Large intestine (tissue), 3 donors: ENCODE data around the gene CD4. TPM values are rescaled to one million over a fixed set of nuclear protein-coding genes. Genes with fewer than 3 reads are reported as not detected.

ENCODE experiments used
- DNase-seq, 2 donors: peaks; one replicate each; pipeline versions ENCODE4 v3.0.0 to v3.0.0-alpha.2; 2013
- H3K27ac ChIP-seq: one replicate; pipeline ENCODE4 v1.5.1; 2013; ENCODE audit warnings: low read length
- H3K27me3 ChIP-seq: 2 replicates; pipeline ENCODE4 v1.6.1; 2013; ENCODE audit warnings: low read length; ENCODE audit not compliant: control insufficient read depth, insufficient read depth
- H3K36me3 ChIP-seq: 2 replicates; pipeline ENCODE4 v1.6.1; 2013; ENCODE audit warnings: low read length; ENCODE audit not compliant: control insufficient read depth, insufficient read depth
- H3K4me1 ChIP-seq: one replicate; pipeline ENCODE4 v1.6.1; 2013; ENCODE audit warnings: low read length; ENCODE audit not compliant: control insufficient read depth, insufficient read depth
- H3K4me3 ChIP-seq: one replicate; pipeline ENCODE4 v1.5.1; 2013; ENCODE audit warnings: low read length
- H3K9me3 ChIP-seq: one replicate; pipeline ENCODE4 v1.6.1; 2013; ENCODE audit warnings: mild to moderate bottlenecking, low read depth, low read length, moderate library complexity; ENCODE audit not compliant: control insufficient read depth
- WGBS: methylation state at CpG from one replicate; pipeline ENCODE4 v1.1.5; 2013; ENCODE audit warnings: low lambda C conversion rate; ENCODE audit not compliant: insufficient coverage; 5-methylcytosine and 5-hydroxymethylcytosine counted together
- polyA plus RNA-seq: library from polyadenylated mRNA; unstranded; fragments of 120-200 nt; gene quantifications from one replicate; pipeline ENCODE4 v1.2.1, GENCODE V29; 2013

Gene CD4
- polyA plus RNA-seq, 1 donor, result 17.4 TPM

GRCh38 chr12:6771091-6771495 lies 18.2 kb upstream of the CD4 start:
- H3K27me3 ChIP-seq, result peaks cover 10% of the 10 kb centered on the region
- H3K4me1 ChIP-seq, result peaks cover 33% of the 10 kb centered on the region
- WGBS, result no CpG with 5 or more reads among the region's 4 CpGs
- no peak for DNase-seq
- H3K36me3 ChIP-seq, result peaks cover 26% of the 10 kb centered on the region
- H3K27ac ChIP-seq, result no peak overlapping the region
- H3K4me3 ChIP-seq, result no peak overlapping the region
- no peaks in the 10 kb centered on the region for H3K9me3 ChIP-seq

DNA sequence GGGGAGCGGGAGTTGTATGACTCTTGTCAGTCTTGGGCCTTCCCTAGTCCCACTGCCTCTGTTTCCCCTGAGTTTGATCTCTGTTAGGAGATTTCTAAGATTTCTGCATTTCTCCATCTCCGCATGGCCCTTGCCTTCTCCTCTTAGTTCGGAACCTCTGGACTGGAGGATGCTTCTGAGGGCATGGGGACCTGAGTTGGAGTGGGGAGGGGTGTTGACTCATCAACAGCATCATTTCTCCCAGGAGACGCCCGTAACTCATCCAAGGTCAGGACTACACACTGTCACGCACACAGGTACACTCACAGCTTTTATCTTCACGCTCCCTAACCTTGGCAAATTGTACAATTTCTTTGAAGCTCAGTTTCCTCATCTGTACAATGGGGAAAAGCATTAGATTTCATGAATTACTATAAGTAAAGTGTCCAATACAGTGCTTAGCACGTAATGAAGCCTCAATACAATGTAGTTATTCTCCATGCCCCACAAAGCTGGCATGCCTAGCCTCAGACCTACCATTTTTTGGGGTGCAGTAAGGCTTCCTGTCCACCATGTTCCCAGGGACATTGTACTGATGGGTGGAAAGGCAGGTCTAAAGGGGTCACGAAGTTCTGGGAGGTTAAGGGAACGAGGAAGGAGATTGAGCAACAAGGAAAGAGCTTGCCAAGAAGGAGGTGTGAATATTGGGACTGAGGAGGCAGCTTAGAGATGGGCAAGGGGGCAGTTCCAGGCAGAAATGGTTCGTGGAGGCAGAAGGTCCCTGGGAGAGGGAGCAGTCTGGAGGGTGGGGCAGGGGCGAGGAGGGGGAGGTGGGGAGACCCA lies 17.6 kb upstream of the CD4 start:
- WGBS, result 100% methylated on average over 2 of the region's 12 CpGs
- peaks cover 10% of the 10 kb centered on the region for H3K27me3 ChIP-seq
- H3K27ac ChIP-seq, result no peak overlapping the region
- no peaks in the 10 kb centered on the region for H3K9me3 ChIP-seq
- no peak for DNase-seq
- peaks cover 26% of the 10 kb centered on the region for H3K36me3 ChIP-seq
- no peak overlapping the region for H3K4me3 ChIP-seq
- peaks cover 39% of the 10 kb centered on the region for H3K4me1 ChIP-seq

DNA sequence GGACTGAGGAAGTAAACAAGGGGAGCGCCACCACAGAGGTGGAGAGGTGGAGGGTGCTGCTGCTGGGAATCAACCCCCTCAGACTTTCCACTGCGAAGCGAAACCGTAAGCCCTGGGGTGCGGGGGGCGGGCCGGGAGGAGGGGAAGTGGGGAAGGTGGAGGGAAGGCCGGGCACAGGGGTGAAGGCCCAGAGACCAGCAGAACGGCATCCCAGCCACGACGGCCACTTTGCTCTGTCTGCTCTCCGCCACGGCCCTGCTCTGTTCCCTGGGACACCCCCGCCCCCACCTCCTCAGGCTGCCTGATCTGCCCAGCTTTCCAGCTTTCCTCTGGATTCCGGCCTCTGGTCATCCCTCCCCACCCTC lies 17.0 kb upstream of the CD4 start, which contains the start of gene LAG3:
TSS of gene LAG3 (plus strand) at position 190 of the 365 bp plus-strand sequence. CDS start 333 bp downstream, outside the sequence.
- Histone ChIP-seq H3K4me3 (no peak within 1 kb of the TSS), H3K36me3 (peaks cover 26% of the 10 kb centered on the region), H3K4me1 (peaks cover 42% of the 10 kb centered on the region), H3K27me3 (peaks cover 10% of the 10 kb centered on the region), H3K27ac (no peak within 1 kb of the TSS), H3K9me3 (no peaks in the 10 kb centered on the region)
- DNase-seq, result no peak
- 68% methylated on average over 3 of the region's 15 CpGs for WGBS

- Histone ChIP-seq H3K27ac (no peak overlapping the region), H3K4me3 (no peak overlapping the region), H3K27me3 (peaks cover 10% of the 10 kb centered on the region), H3K36me3 (peaks cover 26% of the 10 kb centered on the region), H3K4me1 (peaks cover 40% of the 10 kb centered on the region), H3K9me3 (no peaks in the 10 kb centered on the region)
- WGBS, result no CpG with 5 or more reads among the region's 21 CpGs
- no peak for DNase-seq
Measured at GRCh38 chr12:6772726-6773589, 16.4 kb upstream of the CD4 start.

DNA sequence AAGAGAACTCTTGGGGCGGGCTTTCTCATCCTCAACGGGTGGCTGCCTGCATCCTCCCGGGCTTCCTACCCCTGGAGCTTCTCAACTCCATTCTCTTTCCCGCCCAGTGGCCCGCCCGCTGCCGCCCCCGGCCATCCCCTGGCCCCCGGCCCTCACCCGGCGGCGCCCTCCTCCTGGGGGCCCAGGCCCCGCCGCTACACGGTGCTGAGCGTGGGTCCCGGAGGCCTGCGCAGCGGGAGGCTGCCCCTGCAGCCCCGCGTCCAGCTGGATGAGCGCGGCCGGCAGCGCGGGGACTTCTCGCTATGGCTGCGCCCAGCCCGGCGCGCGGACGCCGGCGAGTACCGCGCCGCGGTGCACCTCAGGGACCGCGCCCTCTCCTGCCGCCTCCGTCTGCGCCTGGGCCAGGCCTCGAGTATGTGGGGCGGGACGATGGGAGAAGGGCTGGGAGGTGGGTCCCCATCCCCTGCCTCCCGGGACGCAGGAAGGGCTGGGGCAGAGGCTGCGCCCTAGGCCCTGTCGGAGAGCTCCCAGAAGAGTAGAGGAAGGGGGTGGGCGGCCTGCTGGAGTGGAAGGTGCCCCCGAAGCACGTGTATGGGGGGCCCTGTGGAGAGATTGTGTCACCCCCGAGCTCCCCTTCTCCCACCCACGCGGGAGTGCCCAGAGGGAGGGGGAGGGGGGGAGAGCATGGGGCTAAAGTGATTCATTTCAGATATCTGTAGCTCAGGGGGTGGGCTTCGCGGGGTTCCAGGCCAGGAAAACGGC lies 15.6 kb upstream of the CD4 start:
- Histone ChIP-seq H3K27ac (no peak overlapping the region), H3K4me1 (peaks cover 37% of the 10 kb centered on the region), H3K4me3 (no peak overlapping the region), H3K36me3 (peaks cover 26% of the 10 kb centered on the region), H3K27me3 (peaks cover 10% of the 10 kb centered on the region), H3K9me3 (no peaks in the 10 kb centered on the region)
- DNase-seq, result no peak
- no CpG with 5 or more reads among the region's 60 CpGs for WGBS

DNA sequence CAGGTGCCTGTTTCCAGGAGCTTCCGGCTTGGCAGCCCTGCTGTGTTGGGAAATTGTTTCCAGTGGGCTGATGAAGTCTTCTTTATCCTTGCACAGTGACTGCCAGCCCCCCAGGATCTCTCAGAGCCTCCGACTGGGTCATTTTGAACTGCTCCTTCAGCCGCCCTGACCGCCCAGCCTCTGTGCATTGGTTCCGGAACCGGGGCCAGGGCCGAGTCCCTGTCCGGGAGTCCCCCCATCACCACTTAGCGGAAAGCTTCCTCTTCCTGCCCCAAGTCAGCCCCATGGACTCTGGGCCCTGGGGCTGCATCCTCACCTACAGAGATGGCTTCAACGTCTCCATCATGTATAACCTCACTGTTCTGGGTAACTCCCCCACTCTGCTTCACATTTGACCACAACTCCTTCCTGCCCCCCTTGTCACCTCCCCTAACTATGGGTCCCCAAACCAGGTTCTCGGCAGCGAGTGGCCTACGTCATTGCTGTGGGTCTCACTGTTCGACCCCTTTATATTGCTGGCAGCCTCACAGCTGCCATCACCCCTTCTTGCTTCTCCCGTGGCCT lies 14.7 kb upstream of the CD4 start:
- H3K27me3 ChIP-seq, result peaks cover 10% of the 10 kb centered on the region
- H3K27ac ChIP-seq, result no peak overlapping the region
- DNase-seq, result no peak
- no peaks in the 10 kb centered on the region for H3K9me3 ChIP-seq
- H3K4me1 ChIP-seq, result peaks cover 37% of the 10 kb centered on the region
- peaks cover 23% of the 10 kb centered on the region for H3K36me3 ChIP-seq
- WGBS, result 100% methylated on average over 1 of the region's 15 CpGs
- H3K4me3 ChIP-seq, result no peak overlapping the region

GRCh38 chr12:6775185-6776174 lies 13.8 kb upstream of the CD4 start:
- H3K4me1 ChIP-seq, result peaks cover 45% of the 10 kb centered on the region
- DNase-seq, result peak in 1 of 2 donors; percentile 32
- peaks cover 14% of the 10 kb centered on the region for H3K36me3 ChIP-seq
- WGBS, result 42% methylated on average over 2 of the region's 16 CpGs
- H3K27ac ChIP-seq, result no peak overlapping the region
- no peaks in the 10 kb centered on the region for H3K9me3 ChIP-seq
- H3K27me3 ChIP-seq, result peaks cover 10% of the 10 kb centered on the region
- no peak overlapping the region for H3K4me3 ChIP-seq

GRCh38 chr12:6777386-6777785 lies 11.9 kb upstream of the CD4 start:
- H3K27ac ChIP-seq, result no peak overlapping the region
- no peaks in the 10 kb centered on the region for H3K9me3 ChIP-seq
- H3K4me3 ChIP-seq, result no peak overlapping the region
- H3K4me1 ChIP-seq, result peaks cover 49% of the 10 kb centered on the region
- WGBS, result no CpG with 5 or more reads among the region's 5 CpGs
- no peaks in the 10 kb centered on the region for H3K36me3 ChIP-seq
- DNase-seq, result no peak
- peaks cover 10% of the 10 kb centered on the region for H3K27me3 ChIP-seq

- Histone ChIP-seq H3K36me3 (no peaks in the 10 kb centered on the region), H3K4me1 (peaks cover 49% of the 10 kb centered on the region), H3K27me3 (peaks cover 6% of the 10 kb centered on the region), H3K27ac (peak overlapping the region; percentile 21), H3K9me3 (no peaks in the 10 kb centered on the region), H3K4me3 (peak overlapping the region; percentile 31)
- 61% methylated on average over 4 of the region's 14 CpGs for WGBS
- no peak for DNase-seq
Measured at GRCh38 chr12:6778217-6778573, 11.1 kb upstream of the CD4 start.
